Measurements from ENCODE around the gene PSMD13. TPM values are rescaled to one million over a fixed set of nuclear protein-coding genes. Genes with fewer than 3 reads are reported as not detected.

The PSMD13 gene
- total RNA-seq, 1 experiment from 2014 or later = 92.7 TPM

Other genes starting within 250 kb of the PSMD13 start
- gene SCGB1C1, start 43.9 kb upstream of the PSMD13 start, total RNA-seq (2014; rRNA removed; shearing (Covaris generic); ENCODE audit: low replicate concordance) = not detected in 2 replicates
- 16.8 TPM in 2 replicates for gene BET1L, start 29.6 kb upstream of the PSMD13 start, total RNA-seq (2014; rRNA removed; shearing (Covaris generic); ENCODE audit: low replicate concordance)
- 56.2 and 86.1 TPM in 2 replicates for gene RIC8A, start 29.3 kb upstream of the PSMD13 start, total RNA-seq (2014; rRNA removed; shearing (Covaris generic); ENCODE audit: low replicate concordance)
- 13.6 and 17.2 TPM in 2 replicates for gene SIRT3, start 634 bp upstream of the PSMD13 start, total RNA-seq (2014; rRNA removed; shearing (Covaris generic); ENCODE audit: low replicate concordance)
- 0.11 TPM in 1 of 2 replicates, not detected in the other for gene NLRP6, start 41.4 kb downstream of the PSMD13 start, total RNA-seq (2014; rRNA removed; shearing (Covaris generic); ENCODE audit: low replicate concordance)
- 17.0 and 24.2 TPM in 2 replicates for gene PGGHG, start 52.1 kb downstream of the PSMD13 start, total RNA-seq (2014; rRNA removed; shearing (Covaris generic); ENCODE audit: low replicate concordance)
- gene IFITM5, start 62.5 kb downstream of the PSMD13 start, total RNA-seq (2014; rRNA removed; shearing (Covaris generic); ENCODE audit: low replicate concordance) = not detected in 2 replicates
- 18.5 and 19.4 TPM in 2 replicates for gene IFITM2, start 70.8 kb downstream of the PSMD13 start, total RNA-seq (2014; rRNA removed; shearing (Covaris generic); ENCODE audit: low replicate concordance)
- 125 and 216 TPM in 2 replicates for gene IFITM1, start 77.1 kb downstream of the PSMD13 start, total RNA-seq (2014; rRNA removed; shearing (Covaris generic); ENCODE audit: low replicate concordance)
- gene IFITM3, start 83.9 kb downstream of the PSMD13 start, total RNA-seq (2014; rRNA removed; shearing (Covaris generic); ENCODE audit: low replicate concordance) = 1.7 TPM in 1 of 2 replicates, not detected in the other
- not detected in 2 replicates for gene B4GALNT4, start 132.5 kb downstream of the PSMD13 start, total RNA-seq (2014; rRNA removed; shearing (Covaris generic); ENCODE audit: low replicate concordance)
- 0.76 TPM in 1 of 2 replicates, not detected in the other for gene PKP3, start 157.2 kb downstream of the PSMD13 start, total RNA-seq (2014; rRNA removed; shearing (Covaris generic); ENCODE audit: low replicate concordance)
- 28.9 and 34.6 TPM in 2 replicates for gene SIGIRR, start 178.0 kb downstream of the PSMD13 start, total RNA-seq (2014; rRNA removed; shearing (Covaris generic); ENCODE audit: low replicate concordance)
- gene ANO9, start 205.0 kb downstream of the PSMD13 start, total RNA-seq (2014; rRNA removed; shearing (Covaris generic); ENCODE audit: low replicate concordance) = 1.4 and 2.2 TPM in 2 replicates
- 13.5 and 25.4 TPM in 2 replicates for gene PTDSS2, start 213.3 kb downstream of the PSMD13 start, total RNA-seq (2014; rRNA removed; shearing (Covaris generic); ENCODE audit: low replicate concordance)